ENCODE measurements around the gene COL13A1. TPM values are rescaled to one million over a fixed set of nuclear protein-coding genes. Genes with fewer than 3 reads are reported as not detected.

COL13A1 gene
- total and polyA plus RNA-seq, 2 of the 8 experiments (the other 6 are each of a cell fraction or from before 2014, with no cell fraction given): 2.6 to 5.2 TPM

GRCh38 chr10:69871074-69871473, 69.4 kb downstream of the COL13A1 start:
- H2BK120ac ChIP-seq (replicated peaks; ENCODE audit: low read depth, low read length): peak overlapping the region; percentile 80
- H3K23me2 ChIP-seq (ENCODE audit: low read depth, low read length): no peaks in the 10 kb centered on the region
- peak overlapping the region; percentile 60 for H3K18ac ChIP-seq (ENCODE audit: extremely low read depth, low read length)
- peak overlapping the region; percentile 45; the same call in 1 of the 2 replicates for H2BK5ac ChIP-seq (ENCODE audit: low read depth, low read length)
- no peaks in the 10 kb centered on the region for H4K20me1 ChIP-seq (replicated peaks in 1 of 2; ENCODE audit: control insufficient read depth in 1 of 2, insufficient read depth in 2 of 2, low read length in 2 of 2)
- H3K4me3 ChIP-seq (ENCODE audit: extremely low read depth in 1 of 4, insufficient read depth in 2 of 4, low read depth in 3 of 4, low read length in 4 of 4): no peak overlapping the region
- ChIA-PET CTCF (ENCODE audit: partially characterized antibody) (interaction anchor here (0.7 to 6.5 kb wide), 23 partner anchors 8 to 105 kb away, joined by 3 to 68 read pairs (median 5); no protein-coding TSS in a partner anchor), POLR2A (ENCODE audit: partially characterized antibody) (interaction anchor here (1.3 kb wide), 1 partner anchor 10 kb away, joined by 3 read pairs; no protein-coding TSS in a partner anchor)
- peak overlapping the region; percentile 37; the same call in 1 of the 2 replicates for H4K8ac ChIP-seq (ENCODE audit: extremely low read depth, insufficient read depth, low read length)
- no peak for DNase-seq (ENCODE audit: low read depth in 1 of 2, low spot score in 2 of 2)
- no peaks in the 10 kb centered on the region for H3K79me1 ChIP-seq (ENCODE audit: low read depth, low read length)
- peak; percentile 86 for FAIRE-seq
- H2BK20ac ChIP-seq (ENCODE audit: low read length): peak overlapping the region; percentile 56; the same call in 1 of the 2 replicates
- no peak overlapping the region for H3K23ac ChIP-seq (ENCODE audit: insufficient read length)
- H2BK15ac ChIP-seq (ENCODE audit: low read length): peak overlapping the region; percentile 48; the same call in 1 of the 2 replicates
- peak overlapping the region; percentile 71 for H4K91ac ChIP-seq (replicated peaks; ENCODE audit: insufficient read length, low read length)
- peak overlapping the region; percentile 76 for H3K4ac ChIP-seq (replicated peaks; ENCODE audit: insufficient read length, low read depth, low read length)
- no peaks in the 10 kb centered on the region for H3K79me2 ChIP-seq (ENCODE audit: control insufficient read depth in 1 of 2, insufficient read depth in 2 of 2, low read length in 2 of 2)
- H2BK12ac ChIP-seq (ENCODE audit: low read depth, low read length): peak overlapping the region; percentile 91; the same call in 1 of the 2 replicates
- H3K56ac ChIP-seq (replicated peaks; ENCODE audit: insufficient read length, low read depth, low read length): no peak overlapping the region
- peak overlapping the region; percentile 85; the same call in 1 of the 2 replicates for H2AK5ac ChIP-seq (ENCODE audit: low read depth, low read length)
- H3K9me3 ChIP-seq (ENCODE audit: insufficient read depth in 2 of 2, low read depth in 1 of 2, low read length in 1 of 2): no peaks in the 10 kb centered on the region
- no peak overlapping the region for H2AFZ ChIP-seq (ENCODE audit: low read length)
- H3K9ac ChIP-seq (replicated peaks in 1 of 4; ENCODE audit: extremely low read depth in 1 of 4, low read depth in 3 of 4, low read length in 3 of 4): no peak overlapping the region
- 49% methylated on average over 9 of the region's 9 CpGs; no CpG with 5 or more reads in 1 of the 2 experiments for WGBS, 2 experiments (ENCODE audit: extremely low coverage in 1 of 2, insufficient coverage in 1 of 2, insufficient read length in 1 of 2, insufficient replicate concordance in 2 of 2, low coverage in 1 of 2, low lambda C conversion rate in 2 of 2, missing lambda C conversion rate in 1 of 2)
- peak overlapping the region; percentile 44 for H3K14ac ChIP-seq (ENCODE audit: insufficient read length)
- H3K27me3 ChIP-seq (replicated peaks in 1 of 4; ENCODE audit: control insufficient read depth in 3 of 4, extremely low read depth in 1 of 4, insufficient read depth in 3 of 4, low read length in 3 of 4): no peaks in the 10 kb centered on the region; a peak in 2 of 7 replicates
- peaks cover 18 to 62% (median 41%) of the 10 kb centered on the region in 4 experiments for H3K4me1 ChIP-seq (replicated peaks in 1 of 4; ENCODE audit: control insufficient read depth in 3 of 4, insufficient read depth in 4 of 4, low read length in 3 of 4)
- H3K27ac ChIP-seq (ENCODE audit: low read depth, low read length): no peak overlapping the region; the same call in 1 of the 2 replicates
- no peak overlapping the region for H4K5ac ChIP-seq (ENCODE audit: insufficient read length, low read depth, low read length)
- no peaks in the 10 kb centered on the region for H3K36me3 ChIP-seq (ENCODE audit: control insufficient read depth in 2 of 4, insufficient read depth in 4 of 4, low read length in 3 of 4)
- H3K4me2 ChIP-seq (ENCODE audit: insufficient read depth in 1 of 2, low read depth in 2 of 2, low read length in 2 of 2): peak overlapping the region; percentile 25 to 38; a peak in 2 of 4 replicates
- TF ChIP-seq BACH1 (IDR thresholded peaks at IDR 0.05; ENCODE audit: low read length) (no peak), KDM1A (IDR thresholded peaks at IDR 0.05; ENCODE audit: borderline replicate concordance, low read length) (no peak), CEBPB (IDR thresholded peaks at IDR 0.05; ENCODE audit: low read depth, low read length) (no peak), EGR1 (IDR thresholded peaks at IDR 0.05; ENCODE audit: borderline replicate concordance, low read depth, low read length) (no peak), SIRT6 (IDR thresholded peaks at IDR 0.05; ENCODE audit: low read length) (no peak), TAF7 (optimal IDR thresholded peaks at IDR 0.05; ENCODE audit: borderline replicate concordance, low read depth, low read length) (no peak), RAD21 (IDR thresholded peaks at IDR 0.05 in 1 of 2, conservative IDR thresholded peaks at IDR 0.05 in 1 of 2; ENCODE audit: low read depth in 2 of 2, low read length in 2 of 2) (peak in 1 of 2 experiments; percentile 42; a peak in 2 of 4 replicates), TEAD4 (IDR thresholded peaks at IDR 0.05; ENCODE audit: low read depth, low read length) (0 out of 2 replicates have a peak, but pooled peaks have one; percentile 42), CTCF (IDR thresholded peaks at IDR 0.05; ENCODE audit: control extremely low read depth in 1 of 3, insufficient read depth in 1 of 3, low read depth in 1 of 3, low read length in 3 of 3) (peak; percentile 32 to 38 (median 35)), MAX (IDR thresholded peaks at IDR 0.05) (0 out of 2 replicates have a peak, but pooled peaks have one; percentile 5)

Measured in H1 (cell line).